K562 (cell line): ENCODE data around the gene CDCP1. TPM values are rescaled to one million over a fixed set of nuclear protein-coding genes. Genes with fewer than 3 reads are reported as not detected.

Experiments used
- ATAC-seq: fragments of 200-7000 bp; cut with Tn5 transposase; 3 replicates; pipeline ENCODE4 v1.9.1; 2020; ENCODE audit warnings: moderate library complexity
- BruUV-seq: library from RNA; stranded (reverse); fragments of 400-500 nt; replicated peaks from 2 replicates; lab custom pipeline; 2021; lab: Mats Ljungman, UMichigan
- CTCF ChIA-PET: fragments of 300-600 bp; formaldehyde crosslinking; extraction: SDS; loops from one replicate; lab custom pipeline; 2021; ENCODE audit warnings: low intra/inter-chr PET ratio; lab: Yijun Ruan, JAX
- POLR2A ChIA-PET: fragments of 300-600, 350-650 bp; sonication (Branson Sonifier 250); formaldehyde crosslinking; extraction: SDS; loops from one replicate; lab custom pipeline; 2021; ENCODE audit warnings: antibody characterized with exemption, inconsistent platforms; lab: Yijun Ruan, JAX
- DNase-seq, 4 experiments: peaks; one replicate each; pipeline versions ENCODE4 v3.0.0 to v3.0.0-alpha.2; 2011 to 2018; ENCODE audit warnings: low spot score in 3 of 4, mixed read lengths in 3 of 4; ENCODE audit errors: extremely low read depth in 1 of 4
- FAIRE-seq: peaks from 2 replicates; lab custom pipeline; 2011; peaks lifted over from hg19 to GRCh38; lab: Jason Lieb, UNC
- H2AFZ ChIP-seq: 2 replicates; pipeline ENCODE4 v1.6.0; 2011; ENCODE audit warnings: low read depth, low read length, control low read depth, inconsistent platforms
- H3K27ac ChIP-seq: fragments of 200-600 bp; 3 replicates; pipeline ENCODE4 v1.8.0; 2011; ENCODE audit warnings: low read depth, mild to moderate bottlenecking, control low read depth, inconsistent platforms, low read length, moderate library complexity, mixed read lengths; ENCODE audit errors: extremely low read depth
- H3K27me3 ChIP-seq, 2 experiments: fragments of 300-600 bp in 1 of 2; 2 replicates in 1 of 2; 3 replicates in 1 of 2; pipeline versions ENCODE4 v1.6.0 to v1.8.0; 2011; ENCODE audit warnings: inconsistent platforms in 2 of 2, low read length in 2 of 2, mild to moderate bottlenecking in 1 of 2, mixed read lengths in 1 of 2, moderate library complexity in 1 of 2; ENCODE audit not compliant: control insufficient read depth in 2 of 2, insufficient read depth in 2 of 2
- H3K36me3 ChIP-seq: fragments of 300-600 bp; 3 replicates; pipeline ENCODE4 v1.8.0; 2011; ENCODE audit warnings: mild to moderate bottlenecking, low read length, inconsistent platforms; ENCODE audit not compliant: control insufficient read depth, insufficient read depth
- H3K4me1 ChIP-seq, 2 experiments: fragments of 200-600 bp in 1 of 2; replicated peaks in 1 of 2; 2 replicates in 1 of 2; 3 replicates in 1 of 2; pipeline versions ENCODE4 v1.5.1 to v1.8.0; 2011; ENCODE audit warnings: inconsistent platforms in 2 of 2, low read length in 2 of 2, mild to moderate bottlenecking in 1 of 2, mixed read lengths in 1 of 2, moderate library complexity in 1 of 2; ENCODE audit not compliant: control insufficient read depth in 2 of 2, insufficient read depth in 2 of 2
- H3K4me2 ChIP-seq: 2 replicates; pipeline ENCODE4 v1.6.1; 2011; ENCODE audit warnings: low read length, control low read depth, inconsistent platforms, mixed read lengths; ENCODE audit not compliant: insufficient read depth
- H3K4me3 ChIP-seq: fragments of 200-600 bp; sonication (generic), shearing (Covaris generic); 2 replicates; pipeline ENCODE4 v1.5.1; 2016; ENCODE audit warnings: control low read depth, inconsistent platforms
- H3K79me2 ChIP-seq: fragments of 200-600 bp; 3 replicates; pipeline ENCODE4 v1.8.0; 2011; ENCODE audit warnings: low read length, inconsistent platforms; ENCODE audit not compliant: control insufficient read depth, insufficient read depth
- H3K9ac ChIP-seq, 2 experiments: 2 replicates each; pipeline versions ENCODE4 v1.6.0 to v1.6.1; 2011; ENCODE audit warnings: low read depth in 2 of 2, low read length in 2 of 2, control low read depth in 1 of 2, inconsistent platforms in 1 of 2, mild to moderate bottlenecking in 1 of 2, mixed read lengths in 1 of 2; ENCODE audit not compliant: insufficient read depth in 1 of 2
- H3K9me1 ChIP-seq: one replicate; pipeline ENCODE4 v1.6.0; 2011; ENCODE audit warnings: inconsistent platforms, mild to moderate bottlenecking, low read length, moderate library complexity; ENCODE audit not compliant: control insufficient read depth, insufficient read depth
- H3K9me3 ChIP-seq: replicated peaks from 2 replicates; pipeline ENCODE4 v1.5.1; 2011; ENCODE audit warnings: low read depth, low read length, inconsistent platforms; ENCODE audit not compliant: control insufficient read depth, insufficient read depth
- H4K20me1 ChIP-seq: replicated peaks from 2 replicates; pipeline ENCODE4 v1.6.1; 2011; ENCODE audit warnings: low read length, inconsistent platforms, mixed read lengths; ENCODE audit not compliant: control insufficient read depth, insufficient read depth
- CHAMP1 ChIP-seq: fragments of 450-650 bp; IDR thresholded peaks from 2 replicates; pipeline ENCODE4 v1.6.1; 2016; ENCODE audit warnings: mild to moderate bottlenecking
- E2F3 ChIP-seq: fragments of 250-450 bp; sonication (Bioruptor Pico); IDR thresholded peaks from 2 replicates; pipeline ENCODE4 v1.4.0; 2020; ENCODE audit warnings: mild to moderate bottlenecking
- HCFC1 ChIP-seq: IDR thresholded peaks from 2 replicates; pipeline ENCODE4 v1.6.1; 2012; ENCODE audit warnings: low read depth, low read length, improper control_type of control experiment
- KLF10 ChIP-seq: fragments of 250-450 bp; sonication (Bioruptor Pico); IDR thresholded peaks from 2 replicates; pipeline ENCODE4 v1.6.1; 2021; ENCODE audit warnings: matching md5 sums
- MLX ChIP-seq, 2 experiments: fragments of 450-650 bp in 1 of 2; sonication (generic) in 1 of 2; formaldehyde crosslinking; conservative IDR thresholded peaks; 2 replicates each; pipeline versions ENCODE4 v1.4.0 to v1.8.1; 2020 to 2022; ENCODE audit warnings: mild to moderate bottlenecking in 1 of 2, missing genetic modification reagents in 1 of 2
- NFRKB ChIP-seq: fragments of 450-650 bp; IDR thresholded peaks from 2 replicates; pipeline ENCODE4 v1.6.1; 2016; ENCODE audit warnings: low read depth
- PCBP2 ChIP-seq: fragments of 200-400 bp; formaldehyde crosslinking; IDR thresholded peaks from 2 replicates; pipeline ENCODE4 v1.6.1; 2018; ENCODE audit warnings: low read length, low read depth, mild to moderate bottlenecking, moderate library complexity; ENCODE audit not compliant: poor library complexity, severe bottlenecking
- RBFOX2 ChIP-seq: fragments of 200-400 bp; formaldehyde crosslinking; IDR thresholded peaks from 2 replicates; pipeline ENCODE4 v1.6.1; 2017; ENCODE audit warnings: low read depth, mild to moderate bottlenecking, low read length, moderate library complexity
- ZFP30 ChIP-seq: fragments of 250-450 bp; sonication (Bioruptor Pico); IDR thresholded peaks from 2 replicates; pipeline ENCODE4 v1.8.0; 2022; ENCODE audit warnings: moderate library complexity, mild to moderate bottlenecking, inconsistent platforms, borderline replicate concordance
- ZNF512 ChIP-seq: IDR thresholded peaks from 2 replicates; pipeline ENCODE4 v1.6.1; 2016; ENCODE audit warnings: missing genetic modification characterization, missing compliant biosample characterization
- WGBS: fragments of 100-300 bp; shearing (Covaris generic); methylation state at CpG from one replicate; pipeline ENCODE4 v1.1.6; 2016; ENCODE audit warnings: low coverage, mixed read lengths; ENCODE audit not compliant: insufficient coverage; ENCODE audit errors: missing lambda C conversion rate; 5-methylcytosine and 5-hydroxymethylcytosine counted together
- in situ Hi-C: fragments of 300-500 bp; cut with MboI; formaldehyde crosslinking; loops from 4 replicates; pipeline ENCODE4 v1.15.0; 2018; ENCODE audit warnings: inconsistent platforms, mixed read lengths
- intact Hi-C: fragments of 100-400 bp; cut with micrococcal nuclease; formaldehyde crosslinking; loops from 2 replicates; pipeline ENCODE4 v1.14.2; 2022
- polyA plus RNA-seq, 8 experiments: library from polyadenylated mRNA; depleted of rRNA in 4 of 8; stranded (reverse) in 5 of 8; unstranded in 3 of 8; fragments of >200 nt; fragmentation: Nextera tagmentation in 2 of 8; fragmentation: Illumina TruSeq in 1 of 8; extraction: Ambion mirVana in 2 of 8; extraction: Trizol in 1 of 8; gene quantifications; 2 replicates each; pipeline versions ENCODE4 v1.2.1 to v1.2.3, GENCODE V29; 2011 to 2014; ENCODE audit warnings: inconsistent platforms in 1 of 8, missing spikeins in 1 of 8
- total RNA-seq, 7 experiments: library from RNA; depleted of rRNA in 6 of 7; stranded (reverse); fragments of >200 nt in 6 of 7; fragmentation: Illumina TruSeq in 2 of 7; extraction: Trizol in 2 of 7; gene quantifications; 2 replicates each; pipeline versions ENCODE4 v1.2.1 to v1.2.3, GENCODE V29; 2011 to 2021; ENCODE audit warnings: low replicate concordance in 1 of 7
- TF ChIP-seq, protein P1 (sequence below): fragments of 450-650 bp; formaldehyde crosslinking; IDR thresholded peaks from 2 replicates; pipeline ENCODE4 v1.4.0; 2020; ENCODE audit warnings: mild to moderate bottlenecking, moderate library complexity

Gene CDCP1
- total and polyA plus RNA-seq, 9 of the 15 experiments (the other 6 are each of a cell fraction or from before 2014, with no cell fraction given), result 3.9 to 16.4 (median 5.2) TPM

DNA sequence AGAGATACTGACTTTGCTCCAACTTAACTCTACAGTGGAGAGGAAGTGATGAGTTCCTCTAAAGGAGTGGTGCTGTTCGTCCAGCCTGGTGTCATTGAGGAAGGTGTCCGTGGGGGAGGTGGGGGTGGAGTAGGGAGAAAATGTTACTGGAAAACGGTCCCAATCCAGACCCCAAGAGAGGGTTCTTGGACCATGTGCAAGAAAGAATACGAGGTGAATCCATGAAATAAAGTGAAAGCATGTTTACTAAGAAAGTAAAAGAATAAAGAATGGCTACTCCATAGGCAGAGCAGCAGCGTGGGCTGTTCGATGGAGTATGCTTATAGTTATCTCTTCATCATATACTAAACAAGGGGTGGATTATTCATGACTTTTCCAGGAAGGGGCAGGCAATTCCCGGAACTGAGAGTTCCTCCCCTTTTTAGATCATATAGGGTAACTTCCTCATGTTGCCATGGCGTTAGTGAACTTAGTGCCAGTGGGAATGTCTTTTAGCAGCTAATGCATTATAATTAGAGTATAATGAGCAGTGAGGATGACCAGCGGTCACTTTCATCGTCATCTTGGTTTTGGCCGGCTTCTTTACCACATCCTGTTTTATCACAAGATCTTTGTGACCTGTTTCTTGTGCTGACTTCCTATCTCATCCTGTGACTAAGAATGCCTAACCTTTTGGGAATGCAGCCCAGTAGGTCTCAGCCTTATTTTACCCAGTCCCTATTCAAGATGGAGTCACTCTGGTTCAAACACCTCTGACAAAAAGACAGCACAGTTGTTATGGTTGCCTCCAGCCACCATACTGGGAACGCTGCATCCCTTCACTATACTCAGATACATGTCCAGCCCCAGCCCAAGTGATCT lies 81.4 kb downstream of the CDCP1 start (continued):
- TF ChIP-seq ZNF512 (tag) (no peak; the same call in 1 of the 2 replicates), MLX (CRISPR knock-in tag; conservative IDR thresholded peaks at IDR 0.05) (peak in 1 of 2 experiments; percentile 99; a peak in 2 of 4 replicates)

DNA sequence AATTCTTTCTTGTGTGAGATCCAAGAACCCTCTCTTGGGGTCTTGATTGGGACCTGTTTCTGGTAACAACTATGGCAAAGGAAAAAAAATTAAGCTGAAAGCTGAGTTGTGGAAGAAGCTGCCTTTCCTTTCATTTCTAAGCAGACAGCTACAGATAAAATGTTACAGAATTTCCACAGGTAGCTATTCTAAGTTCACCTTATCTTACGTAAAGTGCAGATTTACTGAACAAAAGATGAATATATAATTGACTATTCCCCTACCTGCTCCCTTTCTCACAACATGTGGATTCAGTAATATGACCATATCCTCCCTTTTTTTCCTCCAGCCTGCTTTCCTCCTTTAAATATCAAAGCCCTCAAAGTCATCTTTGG lies 83.5 kb downstream of the CDCP1 start:
- Histone ChIP-seq H3K9ac (peak overlapping the region in 1 of 2 experiments; percentile 79; a peak in 2 of 4 replicates), H4K20me1 (no peaks in the 10 kb centered on the region), H3K36me3 (no peaks in the 10 kb centered on the region), H3K4me1 (peaks cover 31 to 84% of the 10 kb centered on the region in 2 experiments), H3K27me3 (no peaks in the 10 kb centered on the region), H3K4me2 (peak overlapping the region; percentile 65), H2AFZ (peak overlapping the region; percentile 37; the same call in 1 of the 2 replicates), H3K9me1 (no peaks in the 10 kb centered on the region), H3K4me3 (0 out of 2 replicates have a peak overlapping the region, but pooled peaks have one; percentile 7), H3K27ac (peak overlapping the region; percentile 87), H3K79me2 (no peaks in the 10 kb centered on the region), H3K9me3 (no peaks in the 10 kb centered on the region)
- DNase-seq (no peak), ATAC-seq (no peak), FAIRE-seq (no peak)
- in situ Hi-C loops, result no loop called here
- intact Hi-C loops, result loop anchor here (2.0 kb wide), 1 partner anchor 72 kb away; no protein-coding TSS in a partner anchor
- WGBS, result 40% methylated on average over 1 of the region's 1 CpG
- BruUV-seq, result no TSS peak
- ChIA-PET CTCF (no interaction called here), POLR2A (interaction anchor here (0.6 to 2.2 kb wide), 11 partner anchors 10 to 191 kb away, joined by 3 to 10 read pairs (median 3); no protein-coding TSS in a partner anchor)
- TF ChIP-seq ZFP30 (0 out of 2 replicates have a peak, but pooled peaks have one; percentile 51), NFRKB (peak; percentile 84; the same call in 1 of the 2 replicates), HCFC1 (no peak), CHAMP1 (no peak), KLF10 (CRISPR knock-in tag) (no peak), E2F3 (CRISPR knock-in tag) (no peak), RBFOX2 (peak; percentile 63; the same call in 1 of the 2 replicates), PCBP2 (no peak)
- TF ChIP-seq, protein P1, sequence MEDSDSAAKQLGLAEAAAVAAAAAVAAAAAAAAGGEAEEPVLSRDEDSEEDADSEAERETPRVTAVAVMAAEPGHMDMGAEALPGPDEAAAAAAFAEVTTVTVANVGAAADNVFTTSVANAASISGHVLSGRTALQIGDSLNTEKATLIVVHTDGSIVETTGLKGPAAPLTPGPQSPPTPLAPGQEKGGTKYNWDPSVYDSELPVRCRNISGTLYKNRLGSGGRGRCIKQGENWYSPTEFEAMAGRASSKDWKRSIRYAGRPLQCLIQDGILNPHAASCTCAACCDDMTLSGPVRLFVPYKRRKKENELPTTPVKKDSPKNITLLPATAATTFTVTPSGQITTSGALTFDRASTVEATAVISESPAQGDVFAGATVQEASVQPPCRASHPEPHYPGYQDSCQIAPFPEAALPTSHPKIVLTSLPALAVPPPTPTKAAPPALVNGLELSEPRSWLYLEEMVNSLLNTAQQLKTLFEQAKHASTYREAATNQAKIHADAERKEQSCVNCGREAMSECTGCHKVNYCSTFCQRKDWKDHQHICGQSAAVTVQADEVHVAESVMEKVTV (CRISPR knock-in tag), result 0 out of 2 replicates have a peak, but pooled peaks have one; percentile 27
